Fibroblast of the aortic adventitia (primary cell): ENCODE results near the gene LIMS2. TPM values are rescaled to one million over a fixed set of nuclear protein-coding genes. Genes with fewer than 3 reads are reported as not detected.

Source experiments
- DNase-seq: peaks from one replicate; pipeline ENCODE4 v3.0.0-alpha.2; 2010; ENCODE audit warnings: low read depth
- H3K4me3 ChIP-seq: 2 replicates; pipeline ENCODE4 v1.5.1; 2011; ENCODE audit warnings: low read depth, mild to moderate bottlenecking, control low read depth, low read length, moderate library complexity
- CTCF ChIP-seq: IDR thresholded peaks from 2 replicates; pipeline ENCODE4 v1.5.1; 2011; ENCODE audit warnings: mild to moderate bottlenecking, low read length, control low read depth, inconsistent platforms; ENCODE audit not compliant: insufficient read depth
- total RNA-seq: library from RNA; depleted of rRNA; stranded (reverse); fragments of >200 nt; gene quantifications from 2 replicates; pipeline ENCODE4 v1.2.3, GENCODE V29; 2012; ENCODE audit warnings: low replicate concordance

LIMS2 gene
- 7.8 and 11.3 TPM in 2 replicates for total RNA-seq

DNA sequence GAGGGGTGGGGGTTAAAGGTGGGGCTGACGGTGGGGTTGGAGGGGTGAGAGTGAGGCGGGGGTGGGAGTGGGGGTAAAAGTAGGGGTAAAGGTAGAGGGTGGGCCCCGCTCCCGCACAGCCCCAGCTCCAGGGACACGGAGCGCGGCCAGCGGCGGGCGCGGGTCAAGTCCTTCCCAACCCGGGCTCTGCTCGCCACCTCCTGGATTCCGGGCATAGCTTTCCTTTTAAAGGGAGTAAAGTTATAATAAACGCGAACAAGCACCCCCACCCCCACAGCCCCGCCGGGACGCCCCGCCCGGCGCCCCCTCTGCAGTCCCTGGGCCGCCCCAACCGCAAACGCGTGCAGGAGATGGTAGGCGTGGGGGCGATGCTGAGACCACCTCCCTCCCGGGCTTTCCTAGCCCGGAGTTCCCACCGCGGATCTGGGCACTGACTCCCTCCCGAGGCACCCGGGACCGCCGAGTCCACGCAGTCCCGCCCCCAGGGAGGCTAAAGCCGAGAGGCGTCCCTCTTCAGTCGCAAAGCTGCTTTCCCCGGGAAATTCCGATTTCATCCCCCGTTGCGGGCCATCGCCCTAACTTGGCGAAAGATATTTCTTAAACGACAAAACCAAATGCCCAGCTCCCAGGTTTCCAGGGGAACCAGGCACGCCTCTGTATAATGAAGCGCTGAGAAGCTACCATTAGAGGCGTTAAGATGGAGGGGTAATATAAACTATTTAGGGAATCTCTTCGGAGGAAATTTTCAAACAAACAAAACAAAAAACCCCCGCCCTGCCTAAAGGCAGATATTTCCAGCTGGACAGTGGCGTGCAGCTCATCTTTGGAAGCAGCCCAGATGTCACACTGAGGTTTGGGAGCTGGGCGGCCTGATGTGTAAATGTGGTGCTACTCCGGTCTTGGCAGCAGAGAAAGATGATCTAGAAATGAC is at the start of gene LIMS2:
Gene LIMS2 (minus strand): TSS at position 200 of the 931 bp plus-strand sequence. CDS start 506 bp downstream, outside the sequence.
- peak; percentile 44 for DNase-seq

GRCh38 chr2:127722807-127723206 is 47.5 kb upstream of the LIMS2 start:
- no peak for DNase-seq
- TF ChIP-seq CTCF: no peak
- H3K4me3 ChIP-seq: no peak overlapping the region

More for the DNA sequence above, at the start of gene LIMS2:
- peak within 1 kb of the TSS; percentile 66 for H3K4me3 ChIP-seq
- peak; percentile 41 for TF ChIP-seq CTCF

- H3K4me3 ChIP-seq: no peak overlapping the region
- TF ChIP-seq CTCF: no peak
- no peak for DNase-seq
Measured at GRCh38 chr2:127721978-127722355, 46.6 kb upstream of the LIMS2 start.

DNA sequence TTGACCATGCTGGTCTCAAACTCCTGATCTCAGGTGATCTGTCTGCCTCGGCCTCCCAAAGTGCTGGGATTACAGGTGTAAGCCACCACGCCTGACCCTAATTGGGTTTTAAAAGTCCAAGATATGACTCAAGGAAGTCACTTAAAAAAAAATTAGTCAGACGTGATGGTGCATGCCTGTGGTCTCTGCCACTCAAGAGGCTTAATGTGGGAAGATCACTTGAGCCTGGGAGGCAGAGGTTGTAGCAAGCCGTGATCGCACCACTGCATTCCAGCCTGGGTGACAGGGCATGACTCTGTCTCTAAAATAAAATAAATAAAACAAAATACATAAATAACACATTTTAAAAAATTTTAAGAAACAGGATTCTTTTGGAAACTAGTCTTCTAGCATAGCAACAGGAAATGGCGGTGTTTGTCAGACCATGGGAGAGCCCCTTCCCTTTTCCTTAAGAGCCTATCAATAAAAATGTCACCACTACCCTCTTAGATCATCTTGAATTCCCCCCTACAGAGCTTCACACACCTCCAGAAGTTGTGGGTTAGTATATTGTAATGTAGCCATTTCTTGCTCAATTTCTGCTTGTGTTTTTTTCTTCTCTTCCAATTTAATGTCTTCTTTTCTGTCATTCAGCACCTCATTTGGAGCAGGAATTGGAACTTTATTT is 46.1 kb upstream of the LIMS2 start:
- no peak for TF ChIP-seq CTCF
- H3K4me3 ChIP-seq: no peak overlapping the region
- DNase-seq: no peak

GRCh38 chr2:127719301-127720218 is 44.2 kb upstream of the LIMS2 start:
- DNase-seq: no peak
- no peak overlapping the region for H3K4me3 ChIP-seq
- TF ChIP-seq CTCF: no peak

DNA sequence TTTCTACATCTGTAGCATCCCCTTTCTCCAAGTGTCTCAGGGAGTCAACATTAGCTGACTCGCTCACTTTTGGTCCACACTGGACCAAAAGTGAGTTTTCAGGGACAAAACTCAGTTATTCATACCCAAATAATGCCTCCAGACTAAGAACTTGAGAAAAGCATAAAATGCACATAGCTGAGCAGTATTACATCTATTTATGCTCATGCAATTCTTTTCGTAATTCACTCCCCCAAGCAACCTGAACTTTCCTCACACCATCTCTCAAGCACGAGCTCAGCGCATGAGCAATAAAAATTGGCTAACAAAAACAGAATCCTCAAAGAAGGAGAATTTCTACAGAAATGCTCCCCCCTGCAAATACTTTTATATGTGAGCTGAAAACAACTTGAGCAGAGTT is 42.9 kb upstream of the LIMS2 start:
- H3K4me3 ChIP-seq: no peak overlapping the region
- TF ChIP-seq CTCF: no peak
- no peak for DNase-seq
